Measurements from ENCODE around the gene TUBB2A. TPM values are rescaled to one million over a fixed set of nuclear protein-coding genes. Genes with fewer than 3 reads are reported as not detected.
A peak's percentile ranks its signal among the peaks of the same experiment; 100 is the strongest.

TUBB2A gene
- 10 to 100 TPM; 16.3 to 72.5 (median 34.5) TPM for total RNA-seq

DNA sequence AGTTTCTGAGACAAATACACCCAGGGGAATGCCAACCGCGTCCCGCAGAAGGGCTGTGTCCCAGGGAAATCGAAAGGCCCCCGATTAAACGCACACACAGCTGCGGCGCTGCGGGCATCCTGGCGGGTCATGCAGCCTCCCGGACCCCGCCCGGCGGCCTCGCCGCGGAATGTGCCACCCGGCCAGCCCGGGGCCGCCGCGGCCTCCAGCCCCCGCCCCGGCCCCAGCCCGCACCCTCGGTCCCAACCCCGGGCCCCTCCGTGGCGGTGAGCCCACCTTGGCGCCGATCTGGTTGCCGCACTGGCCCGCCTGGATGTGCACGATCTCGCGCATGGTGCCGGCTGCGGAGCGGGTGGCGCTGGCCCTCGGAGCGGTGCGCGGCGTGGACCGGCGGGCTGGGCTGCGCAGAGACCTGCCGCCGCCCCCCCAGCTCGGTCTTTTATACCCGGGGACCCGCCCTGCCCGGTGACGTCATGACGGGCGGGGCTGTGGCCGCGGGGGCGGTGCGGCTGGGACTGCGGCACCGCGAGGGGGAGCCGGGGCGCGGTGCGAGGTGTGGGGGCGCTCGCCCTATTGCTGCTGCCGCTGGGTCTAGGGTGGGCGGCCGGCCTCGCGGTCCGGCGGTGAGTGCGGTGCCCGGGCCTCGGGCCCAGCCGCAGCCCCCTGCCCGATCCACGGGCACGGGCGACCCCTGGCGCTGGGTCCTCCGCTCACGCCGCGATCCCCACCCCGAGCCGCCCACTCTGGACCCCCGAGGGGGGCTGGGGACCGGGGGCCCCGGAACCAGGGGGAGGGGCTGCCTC, at the start of gene TUBB2A:
TSS of gene TUBB2A (minus strand) at position 414 of the 803 bp plus-strand sequence. CDS start at position 333, 81 bp downstream.
- H3K9me3 ChIP-seq, result no peaks in the 10 kb centered on the region
- intact Hi-C loops (cut with DNase I), result no loop called here
- WGBS, 2 donors, result 0% methylated on average over 3 to 23 of the region's 95 CpGs
- peak within 1 kb of the TSS; percentile 92 to 95 (median 93) for H3K27ac ChIP-seq
- no peaks in the 10 kb centered on the region for H3K36me3 ChIP-seq
- peak; percentile 76 to 79 for DNase-seq
- peak within 1 kb of the TSS; percentile 89 to 96 (median 91) for H3K4me3 ChIP-seq (replicated peaks in 1 of 3)
- H3K4me1 ChIP-seq, result peaks cover 0 to 8% of the 10 kb centered on the region in 2 donors
- no peaks in the 10 kb centered on the region for H3K27me3 ChIP-seq
- TF ChIP-seq POLR2A (IDR thresholded peaks at IDR 0.05), result peak; percentile 78 to 98
- TF ChIP-seq, protein P1, sequence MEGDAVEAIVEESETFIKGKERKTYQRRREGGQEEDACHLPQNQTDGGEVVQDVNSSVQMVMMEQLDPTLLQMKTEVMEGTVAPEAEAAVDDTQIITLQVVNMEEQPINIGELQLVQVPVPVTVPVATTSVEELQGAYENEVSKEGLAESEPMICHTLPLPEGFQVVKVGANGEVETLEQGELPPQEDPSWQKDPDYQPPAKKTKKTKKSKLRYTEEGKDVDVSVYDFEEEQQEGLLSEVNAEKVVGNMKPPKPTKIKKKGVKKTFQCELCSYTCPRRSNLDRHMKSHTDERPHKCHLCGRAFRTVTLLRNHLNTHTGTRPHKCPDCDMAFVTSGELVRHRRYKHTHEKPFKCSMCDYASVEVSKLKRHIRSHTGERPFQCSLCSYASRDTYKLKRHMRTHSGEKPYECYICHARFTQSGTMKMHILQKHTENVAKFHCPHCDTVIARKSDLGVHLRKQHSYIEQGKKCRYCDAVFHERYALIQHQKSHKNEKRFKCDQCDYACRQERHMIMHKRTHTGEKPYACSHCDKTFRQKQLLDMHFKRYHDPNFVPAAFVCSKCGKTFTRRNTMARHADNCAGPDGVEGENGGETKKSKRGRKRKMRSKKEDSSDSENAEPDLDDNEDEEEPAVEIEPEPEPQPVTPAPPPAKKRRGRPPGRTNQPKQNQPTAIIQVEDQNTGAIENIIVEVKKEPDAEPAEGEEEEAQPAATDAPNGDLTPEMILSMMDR (IDR thresholded peaks at IDR 0.05), result peak in 3 of 6 experiments; percentile 42 to 64 (median 55)

DNA sequence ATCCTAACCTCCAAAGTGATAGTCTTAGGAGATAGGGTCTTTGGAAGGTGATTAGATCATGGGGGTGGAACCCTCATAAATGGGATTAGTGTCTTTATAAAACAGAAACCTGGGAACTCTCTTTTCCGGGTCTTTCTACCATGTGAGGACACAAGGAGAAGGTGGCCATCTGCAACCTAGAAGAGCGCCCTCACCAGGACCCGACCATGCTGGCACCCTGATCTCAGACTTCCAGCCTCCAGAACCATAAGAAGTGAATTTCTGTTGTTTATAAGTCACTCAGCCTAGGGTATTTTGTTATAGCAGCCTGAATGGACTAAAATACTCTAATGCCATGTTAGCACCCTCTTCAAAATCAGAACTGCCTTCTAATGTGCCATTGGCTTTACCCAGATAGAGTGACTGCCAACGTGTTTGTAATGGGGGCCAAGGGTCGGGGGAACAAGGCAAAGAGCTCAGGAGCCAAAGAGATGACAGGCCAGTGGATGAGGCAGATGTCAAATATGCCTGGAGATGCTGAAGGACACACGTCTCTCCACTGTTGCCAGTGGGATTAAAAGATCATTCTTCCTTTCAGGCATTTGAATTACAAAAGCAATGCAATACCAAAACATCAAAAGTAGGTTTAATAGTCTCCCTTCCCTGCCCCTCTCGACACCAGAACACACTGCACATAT, 49.1 kb upstream of the TUBB2A start:
- Histone ChIP-seq H3K9me3 (no peaks in the 10 kb centered on the region), H3K4me3 (replicated peaks in 1 of 3) (no peak overlapping the region), H3K27me3 (no peaks in the 10 kb centered on the region), H3K27ac (no peak overlapping the region), H3K4me1 (no peaks in the 10 kb centered on the region), H3K36me3 (no peaks in the 10 kb centered on the region)
- DNase-seq, result no peak
- intact Hi-C loops (cut with DNase I), result no loop called here
- WGBS, 2 donors, result 90 to 95% methylated on average over 7 of the region's 7 CpGs
- TF ChIP-seq, protein P1 (IDR thresholded peaks at IDR 0.05), result no peak
- no peak for TF ChIP-seq POLR2A (IDR thresholded peaks at IDR 0.05)

DNA sequence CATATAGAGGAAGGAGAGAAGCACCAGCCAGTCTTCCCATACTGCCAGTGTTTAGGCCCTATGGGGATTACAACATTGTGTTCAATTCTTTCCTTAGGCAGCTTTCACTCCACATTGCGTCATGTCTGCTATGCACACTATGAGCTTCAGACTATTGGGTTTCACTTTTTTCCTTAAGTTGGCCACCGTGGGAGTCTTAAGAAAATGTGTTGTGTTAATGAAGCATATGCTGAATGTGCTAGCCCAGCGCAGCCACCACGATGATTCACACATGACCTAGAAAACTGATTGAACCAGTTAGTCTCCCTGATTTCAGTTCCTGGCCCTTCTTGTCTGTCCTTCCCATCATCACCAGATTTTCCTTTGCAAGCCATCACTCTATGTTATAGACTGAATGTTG, 48.6 kb upstream of the TUBB2A start:
- 92% methylated on average over 4 of the region's 4 CpGs for WGBS, 2 donors
- Histone ChIP-seq H3K4me1 (no peaks in the 10 kb centered on the region), H3K27ac (no peak overlapping the region), H3K4me3 (replicated peaks in 1 of 3) (no peak overlapping the region), H3K9me3 (no peaks in the 10 kb centered on the region), H3K27me3 (no peaks in the 10 kb centered on the region), H3K36me3 (no peaks in the 10 kb centered on the region)
- DNase-seq, result no peak
- intact Hi-C loops (cut with DNase I), result no loop called here
- TF ChIP-seq POLR2A (IDR thresholded peaks at IDR 0.05), result no peak

DNA sequence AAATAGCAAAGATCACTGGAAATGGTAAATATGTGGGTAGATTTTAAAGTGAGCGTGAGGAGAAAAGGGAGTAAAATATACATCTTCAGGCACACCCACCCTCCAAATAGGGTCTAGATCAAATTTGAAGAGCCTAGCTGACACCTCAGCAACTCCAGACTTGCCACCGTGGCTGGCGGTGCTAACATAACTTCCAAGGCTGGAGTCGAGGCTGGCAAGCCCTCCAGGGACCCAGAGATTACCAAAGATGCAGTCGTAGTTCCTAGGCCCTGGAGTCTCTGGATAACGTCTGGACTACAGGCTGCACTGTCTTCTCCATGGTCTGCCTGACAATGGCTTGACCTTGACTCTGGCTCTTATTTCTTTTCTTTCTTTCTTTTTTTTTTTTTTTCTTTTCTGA, 47.6 kb upstream of the TUBB2A start:
- H3K27ac ChIP-seq, result no peak overlapping the region
- H3K27me3 ChIP-seq, result no peaks in the 10 kb centered on the region
- H3K4me1 ChIP-seq, result no peaks in the 10 kb centered on the region
- H3K9me3 ChIP-seq, result no peaks in the 10 kb centered on the region
- 93% methylated on average over 6 of the region's 6 CpGs for WGBS, 2 donors
- no peak for DNase-seq
- TF ChIP-seq POLR2A (IDR thresholded peaks at IDR 0.05), result no peak
- TF ChIP-seq, protein P1 (IDR thresholded peaks at IDR 0.05), result no peak
- intact Hi-C loops (cut with DNase I), result no loop called here
- H3K36me3 ChIP-seq, result no peaks in the 10 kb centered on the region
- no peak overlapping the region for H3K4me3 ChIP-seq (replicated peaks in 1 of 3)

DNA sequence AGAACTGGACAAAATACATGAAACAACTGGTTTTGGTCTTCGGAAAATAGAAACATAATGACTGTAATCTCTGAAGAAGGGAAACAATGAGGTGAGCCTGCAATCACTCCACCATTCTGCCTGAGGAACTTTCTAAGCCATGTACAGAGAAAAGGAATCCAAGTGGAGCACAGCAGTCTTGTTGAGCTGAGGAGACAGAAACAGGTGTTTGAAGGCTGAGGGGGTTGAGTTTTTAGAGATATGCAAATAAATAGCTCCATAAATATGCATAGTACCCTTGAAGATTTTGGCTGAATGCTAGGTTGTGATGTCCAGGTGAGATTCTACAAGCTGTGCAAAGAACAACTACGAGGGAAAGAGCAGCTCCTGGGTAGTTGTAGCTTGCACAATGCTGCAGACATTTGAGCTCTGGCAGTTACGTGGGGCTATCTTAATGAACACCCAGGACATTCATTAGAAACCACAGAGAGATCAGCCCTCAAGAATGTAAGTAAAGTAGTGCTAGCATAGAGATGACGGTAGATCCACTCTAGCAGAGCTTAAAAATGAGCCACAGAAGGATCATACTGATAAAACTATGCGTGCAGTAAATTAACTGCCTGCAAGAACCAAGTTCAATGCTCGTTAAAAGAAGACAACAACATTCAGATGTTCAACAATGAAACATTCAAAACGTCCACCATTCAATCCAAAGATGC, 45.8 kb upstream of the TUBB2A start:
- Histone ChIP-seq H3K27me3 (no peaks in the 10 kb centered on the region), H3K9me3 (no peaks in the 10 kb centered on the region), H3K36me3 (no peaks in the 10 kb centered on the region), H3K4me3 (replicated peaks in 1 of 3) (no peak overlapping the region), H3K27ac (no peak overlapping the region), H3K4me1 (no peaks in the 10 kb centered on the region)
- intact Hi-C loops (cut with DNase I), result no loop called here
- TF ChIP-seq, protein P1 (IDR thresholded peaks at IDR 0.05), result no peak
- no peak for TF ChIP-seq POLR2A (IDR thresholded peaks at IDR 0.05)
- WGBS, 2 donors, result 82 to 84% methylated on average over 7 of the region's 7 CpGs
- DNase-seq, result no peak

All from thyroid gland (tissue), 4 donors.